Vagina (tissue), 2 donors: ENCODE results near the gene OVCA2. TPM values are rescaled to one million over a fixed set of nuclear protein-coding genes. Genes with fewer than 3 reads are reported as not detected.
A peak's percentile ranks its signal among the peaks of the same experiment; 100 is the strongest.

Experiments used
- DNase-seq, 2 donors: peaks; one replicate each; pipeline ENCODE4 v3.0.0-alpha.2; 2017; ENCODE audit errors: extremely low spot score in 2 of 2
- H3K27ac ChIP-seq: fragments of 200-600 bp; sonication (generic); one replicate; pipeline ENCODE4 v1.5.1; 2019
- H3K27me3 ChIP-seq: fragments of 200-600 bp; sonication (generic); one replicate; pipeline ENCODE4 v1.5.1; 2019
- H3K36me3 ChIP-seq, 2 donors: fragments of 200-600 bp; sonication (generic); one replicate each; pipeline ENCODE4 v1.5.1; 2017 to 2019
- H3K4me1 ChIP-seq: fragments of 200-600 bp; sonication (generic); one replicate; pipeline ENCODE4 v1.5.1; 2019
- H3K4me3 ChIP-seq, 2 donors: fragments of 200-600 bp; sonication (generic); 1 replicate in 1 of 2; 2 replicates in 1 of 2; pipeline ENCODE4 v1.5.1; 2016 to 2019
- H3K9me3 ChIP-seq: fragments of 200-600 bp; sonication (generic); one replicate; pipeline ENCODE4 v1.5.1; 2019
- CTCF ChIP-seq, 3 experiments: fragments of 450-650 bp in 2 of 3; fragments of 200-600 bp in 1 of 3; sonication (generic) in 1 of 3; IDR thresholded peaks; one replicate each; pipeline ENCODE4 v1.5.1; 2017 to 2019; ENCODE audit warnings: antibody characterized with exemption in 3 of 3, mild to moderate bottlenecking in 2 of 3, moderate library complexity in 2 of 3
- POLR2A ChIP-seq, 2 donors: fragments of 450-650 bp; IDR thresholded peaks; one replicate each; pipeline ENCODE4 v1.6.1; 2017; ENCODE audit warnings: antibody characterized with exemption in 2 of 2, mild to moderate bottlenecking in 2 of 2, moderate library complexity in 2 of 2
- POLR2AphosphoS5 ChIP-seq, 2 donors: sonication (generic); formaldehyde crosslinking; IDR thresholded peaks; one replicate each; pipeline ENCODE4 v1.9.0; 2017; ENCODE audit warnings: antibody characterized with exemption in 2 of 2, mild to moderate bottlenecking in 2 of 2, low read depth in 1 of 2; ENCODE audit not compliant: insufficient read depth in 1 of 2
- intact Hi-C: fragments of 100-400 bp; cut with DNase I; formaldehyde crosslinking; loops from one replicate; pipeline ENCODE4 v1.15.1; 2023
- total RNA-seq: library from RNA; depleted of rRNA; stranded (reverse); fragments of >200 nt; gene quantifications from one replicate; pipeline ENCODE4 v1.2.3, GENCODE V29; 2016

Gene OVCA2
- total RNA-seq, 1 donor from 2014 or later = 24.3 TPM

GRCh38 chr17:2075336-2076086, 33.7 kb downstream of the OVCA2 start:
- no peak for DNase-seq
- no peak for TF ChIP-seq POLR2A (IDR thresholded peaks at IDR 0.05)
- Histone ChIP-seq H3K36me3 (peaks cover 0 to 20% of the 10 kb centered on the region in 2 donors), H3K4me1 (peaks cover 39% of the 10 kb centered on the region), H3K27me3 (no peaks in the 10 kb centered on the region), H3K9me3 (no peaks in the 10 kb centered on the region), H3K4me3 (no peak overlapping the region), H3K27ac (peak overlapping the region; percentile 82)
- intact Hi-C loops = no loop called here

- H3K36me3 ChIP-seq = peaks cover 0 to 27% of the 10 kb centered on the region in 2 donors
- no peaks in the 10 kb centered on the region for H3K27me3 ChIP-seq
- peak overlapping the region; percentile 82 for H3K27ac ChIP-seq
- no peaks in the 10 kb centered on the region for H3K9me3 ChIP-seq
- no peak overlapping the region for H3K4me3 ChIP-seq
- no peak for TF ChIP-seq POLR2A (IDR thresholded peaks at IDR 0.05)
- TF ChIP-seq POLR2AphosphoS5 (IDR thresholded peaks at IDR 0.05; ENCODE audit: insufficient read depth in 1 of 2, low read depth in 1 of 2) = no peak
- no peak for TF ChIP-seq CTCF (IDR thresholded peaks at IDR 0.05)
- DNase-seq = no peak
- intact Hi-C loops = no loop called here
- H3K4me1 ChIP-seq = peaks cover 34% of the 10 kb centered on the region
Observed at GRCh38 chr17:2076087-2076984, 34.5 kb downstream of the OVCA2 start.

- intact Hi-C loops = no loop called here
- no peaks in the 10 kb centered on the region for H3K27me3 ChIP-seq
- H3K9me3 ChIP-seq = no peaks in the 10 kb centered on the region
- H3K4me1 ChIP-seq = peaks cover 27% of the 10 kb centered on the region
- DNase-seq = no peak
- no peak for TF ChIP-seq POLR2A (IDR thresholded peaks at IDR 0.05)
- no peak for TF ChIP-seq POLR2AphosphoS5 (IDR thresholded peaks at IDR 0.05; ENCODE audit: insufficient read depth in 1 of 2, low read depth in 1 of 2)
- TF ChIP-seq CTCF (IDR thresholded peaks at IDR 0.05) = no peak
- peaks cover 0 to 31% of the 10 kb centered on the region in 2 donors for H3K36me3 ChIP-seq
- peak overlapping the region; percentile 82 for H3K27ac ChIP-seq
- no peak overlapping the region for H3K4me3 ChIP-seq
Observed at GRCh38 chr17:2077040-2077439, 35.2 kb downstream of the OVCA2 start.

GRCh38 chr17:2081564-2081963, 39.7 kb downstream of the OVCA2 start:
- Histone ChIP-seq H3K9me3 (no peaks in the 10 kb centered on the region), H3K36me3 (peaks cover 0 to 31% of the 10 kb centered on the region in 2 donors), H3K27me3 (no peaks in the 10 kb centered on the region), H3K4me1 (peaks cover 46% of the 10 kb centered on the region), H3K4me3 (no peak overlapping the region), H3K27ac (peak overlapping the region; percentile 51)
- no peak for DNase-seq
- intact Hi-C loops = no loop called here
- TF ChIP-seq CTCF (IDR thresholded peaks at IDR 0.05) = no peak
- TF ChIP-seq POLR2A (IDR thresholded peaks at IDR 0.05) = no peak
- no peak for TF ChIP-seq POLR2AphosphoS5 (IDR thresholded peaks at IDR 0.05; ENCODE audit: insufficient read depth in 1 of 2, low read depth in 1 of 2)

GRCh38 chr17:2082003-2082781, 40.4 kb downstream of the OVCA2 start:
- H3K4me1 ChIP-seq = peaks cover 49% of the 10 kb centered on the region
- intact Hi-C loops = no loop called here
- no peak for DNase-seq

More at GRCh38 chr17:2082003-2082781, 40.4 kb downstream of the OVCA2 start:
- no peak overlapping the region for H3K4me3 ChIP-seq
- TF ChIP-seq POLR2A (IDR thresholded peaks at IDR 0.05) = no peak
- TF ChIP-seq POLR2AphosphoS5 (IDR thresholded peaks at IDR 0.05; ENCODE audit: insufficient read depth in 1 of 2, low read depth in 1 of 2) = no peak
- no peak for TF ChIP-seq CTCF (IDR thresholded peaks at IDR 0.05)
- H3K36me3 ChIP-seq = peaks cover 0 to 31% of the 10 kb centered on the region in 2 donors
- no peaks in the 10 kb centered on the region for H3K9me3 ChIP-seq
- peak overlapping the region; percentile 92 for H3K27ac ChIP-seq
- H3K27me3 ChIP-seq = no peaks in the 10 kb centered on the region
